A673 (cell line): ENCODE results near the gene IFT57. TPM values are rescaled to one million over a fixed set of nuclear protein-coding genes. Genes with fewer than 3 reads are reported as not detected.

Source experiments
- BruUV-seq: library from RNA; stranded (reverse); fragments of 400-500 nt; replicated peaks from 2 replicates; lab custom pipeline; 2021; lab: Mats Ljungman, UMichigan
- CTCF ChIA-PET: fragments of 300-600 bp; sonication (Branson Sonifier 250); formaldehyde crosslinking; loops from one replicate; lab custom pipeline; 2022; ENCODE audit warnings: antibody characterized with exemption; lab: Charles Lee
- POLR2A ChIA-PET: fragments of 300-600 bp; sonication (Branson Sonifier 250); formaldehyde crosslinking; loops from one replicate; lab custom pipeline; 2022; ENCODE audit warnings: antibody characterized with exemption; ENCODE audit not compliant: low non-redundant PET; lab: Charles Lee
- DNase-seq: peaks from one replicate; pipeline ENCODE4 v3.0.0-alpha.2; 2015; ENCODE audit warnings: low spot score
- H3K27ac ChIP-seq: fragments of 200-600 bp; sonication (generic); 2 replicates; pipeline ENCODE4 v1.5.1; 2016; ENCODE audit warnings: mixed run types, low read depth, mild to moderate bottlenecking, mixed read lengths, antibody characterized with exemption, low read length; ENCODE audit not compliant: poor library complexity, severe bottlenecking
- H3K27me3 ChIP-seq: fragments of 200-600 bp; sonication (generic); replicated peaks from 2 replicates; pipeline ENCODE4 v1.6.1; 2017; ENCODE audit warnings: mixed run types, low read depth, mild to moderate bottlenecking, mixed read lengths, antibody characterized with exemption, low read length; ENCODE audit not compliant: insufficient read depth, poor library complexity
- H3K36me3 ChIP-seq: fragments of 200-600 bp; sonication (generic); 2 replicates; pipeline ENCODE4 v1.6.1; 2016; ENCODE audit warnings: mixed run types, mild to moderate bottlenecking, mixed read lengths, antibody characterized with exemption, low read length; ENCODE audit not compliant: insufficient read depth, poor library complexity, severe bottlenecking
- H3K4me1 ChIP-seq: fragments of 200-600 bp; sonication (generic); 2 replicates; pipeline ENCODE4 v1.6.1; 2017; ENCODE audit warnings: mixed run types, mild to moderate bottlenecking, mixed read lengths, antibody characterized with exemption, low read length; ENCODE audit not compliant: insufficient read depth, poor library complexity, severe bottlenecking
- H3K4me3 ChIP-seq: fragments of 200-600 bp; sonication (generic); 2 replicates; pipeline ENCODE4 v1.5.1; 2016; ENCODE audit warnings: low read depth, mixed run types, mild to moderate bottlenecking, mixed read lengths, low read length; ENCODE audit not compliant: poor library complexity, severe bottlenecking
- H3K9me3 ChIP-seq: fragments of 200-600 bp; sonication (generic); 2 replicates; pipeline ENCODE4 v1.6.1; 2016; ENCODE audit warnings: mixed run types, low read depth, mild to moderate bottlenecking, mixed read lengths, antibody characterized with exemption, low read length; ENCODE audit not compliant: poor library complexity, severe bottlenecking
- CTCF ChIP-seq: fragments of 300-800, 200-600 bp; sonication (generic); conservative IDR thresholded peaks from 2 replicates; pipeline ENCODE4 v1.5.1; 2017; ENCODE audit warnings: low read depth, mild to moderate bottlenecking, antibody characterized with exemption, low read length, moderate library complexity, mixed read lengths
- EZH2 ChIP-seq: fragments of 200-600 bp; sonication (generic); IDR thresholded peaks from 2 replicates; pipeline ENCODE4 v1.6.1; 2017; ENCODE audit warnings: borderline replicate concordance, low read depth, mild to moderate bottlenecking, mixed read lengths, antibody characterized with exemption, low read length; ENCODE audit not compliant: poor library complexity, severe bottlenecking
- intact Hi-C: fragments of 100-400 bp; cut with micrococcal nuclease; formaldehyde crosslinking; loops from one replicate; pipeline ENCODE4 v1.10.0; 2022; ENCODE audit not compliant: unreplicated experiment
- total RNA-seq: library from RNA; stranded (reverse); gene quantifications from 2 replicates; pipeline ENCODE4 v1.2.3, GENCODE V29; 2021

IFT57 gene
- total RNA-seq, 1 experiment from 2014 or later: 40.9 TPM

GRCh38 chr3:108123326-108123725 lies 98.9 kb downstream of the IFT57 start:
- DNase-seq: no peak
- H3K4me1 ChIP-seq: peaks cover 7% of the 10 kb centered on the region
- no peaks in the 10 kb centered on the region for H3K9me3 ChIP-seq
- no peak for TF ChIP-seq EZH2
- no peak for TF ChIP-seq CTCF
- no peaks in the 10 kb centered on the region for H3K27me3 ChIP-seq
- intact Hi-C loops: no loop called here
- H3K27ac ChIP-seq: no peak overlapping the region
- ChIA-PET CTCF (no interaction called here), POLR2A (no interaction called here)
- no TSS peak for BruUV-seq
- no peak overlapping the region for H3K4me3 ChIP-seq
- no peaks in the 10 kb centered on the region for H3K36me3 ChIP-seq

GRCh38 chr3:108122276-108122675 lies 99.9 kb downstream of the IFT57 start:
- no TSS peak for BruUV-seq
- POLR2A ChIA-PET: no interaction called here
- H3K4me1 ChIP-seq: peaks cover 7% of the 10 kb centered on the region
- H3K9me3 ChIP-seq: no peaks in the 10 kb centered on the region
- H3K27ac ChIP-seq: no peak overlapping the region
- DNase-seq: no peak
- H3K4me3 ChIP-seq: no peak overlapping the region
- H3K36me3 ChIP-seq: no peaks in the 10 kb centered on the region
- no peaks in the 10 kb centered on the region for H3K27me3 ChIP-seq
- intact Hi-C loops: no loop called here
- CTCF ChIA-PET: no interaction called here
- TF ChIP-seq CTCF (no peak), EZH2 (no peak)

GRCh38 chr3:108119398-108120104 lies 102.7 kb downstream of the IFT57 start:
- Histone ChIP-seq H3K27ac (no peak overlapping the region), H3K4me1 (peaks cover 5% of the 10 kb centered on the region), H3K36me3 (no peaks in the 10 kb centered on the region), H3K27me3 (no peaks in the 10 kb centered on the region), H3K9me3 (no peaks in the 10 kb centered on the region), H3K4me3 (no peak overlapping the region)
- POLR2A ChIA-PET: no interaction called here
- TF ChIP-seq EZH2 (no peak), CTCF (no peak)
- no peak for DNase-seq
- intact Hi-C loops: no loop called here
- no TSS peak for BruUV-seq
- CTCF ChIA-PET: no interaction called here
